GM10266 (cell line): ENCODE measurements around the gene ZNRD2.

Experiments used
- DNase-seq: peaks from one replicate; pipeline ENCODE4 v3.0.0; 2012; ENCODE audit errors: extremely low spot score
- CTCF ChIP-seq: IDR thresholded peaks from 2 replicates; pipeline ENCODE4 v1.5.1; 2012; ENCODE audit warnings: mild to moderate bottlenecking, low read depth; ENCODE audit not compliant: control insufficient read depth, insufficient read depth; ENCODE audit errors: missing control alignments

Gene ZNRD2

GRCh38 chr11:65555693-65556231, 14.5 kb upstream of the ZNRD2 start:
- no peak for DNase-seq
- TF ChIP-seq CTCF = no peak

- DNase-seq = no peak
- no peak for TF ChIP-seq CTCF
These were observed 13.6 kb upstream of the ZNRD2 start for GRCh38 chr11:65556470-65557279.

- TF ChIP-seq CTCF = no peak
- DNase-seq = no peak
These were observed 12.8 kb upstream of the ZNRD2 start for GRCh38 chr11:65557280-65558001.

GRCh38 chr11:65558002-65558929, 12.0 kb upstream of the ZNRD2 start, which contains the start of gene LTBP3:
LTBP3 (minus strand) TSS chr11:65558359; CDS start chr11:65557959, 400 bp downstream.
- TF ChIP-seq CTCF = no peak
- DNase-seq = peak; percentile 87

GRCh38 chr11:65558930-65559509, 11.3 kb upstream of the ZNRD2 start:
- TF ChIP-seq CTCF = no peak

GRCh38 chr11:65559535-65559934, 10.7 kb upstream of the ZNRD2 start:
- no peak for DNase-seq
- TF ChIP-seq CTCF = no peak

More at GRCh38 chr11:65558930-65559509, 11.3 kb upstream of the ZNRD2 start:
- DNase-seq = no peak
